Ramos (cell line): ENCODE results near the gene NPAS3.

Source experiments
- in situ Hi-C: fragments of 300-500 bp; cut with MboI; formaldehyde crosslinking; loops from one replicate; pipeline ENCODE4 v1.14.3; 2022; ENCODE audit warnings: low sequenced_read_pairs; ENCODE audit not compliant: unreplicated experiment

The NPAS3 gene

GRCh38 chr14:33642691-33643244 lies 704.1 kb downstream of the NPAS3 start:
- in situ Hi-C loops = no loop called here

- in situ Hi-C loops = no loop called here
These were observed 704.9 kb downstream of the NPAS3 start for GRCh38 chr14:33643426-33644181.

GRCh38 chr14:33646692-33647260 lies 708.1 kb downstream of the NPAS3 start:
- in situ Hi-C loops = no loop called here

GRCh38 chr14:33647385-33647786 lies 708.7 kb downstream of the NPAS3 start:
- in situ Hi-C loops = no loop called here

GRCh38 chr14:33650430-33650829 lies 711.8 kb downstream of the NPAS3 start:
- in situ Hi-C loops = no loop called here

- in situ Hi-C loops = no loop called here
These were observed 714.1 kb downstream of the NPAS3 start for GRCh38 chr14:33652566-33653307.

- in situ Hi-C loops = no loop called here
These were observed 714.6 kb downstream of the NPAS3 start for GRCh38 chr14:33653308-33653695.

GRCh38 chr14:33655421-33655820 lies 716.7 kb downstream of the NPAS3 start:
- in situ Hi-C loops = no loop called here

- in situ Hi-C loops = no loop called here
These were observed 718.8 kb downstream of the NPAS3 start for GRCh38 chr14:33657476-33657875.

GRCh38 chr14:33660248-33660647 lies 721.6 kb downstream of the NPAS3 start:
- in situ Hi-C loops = no loop called here

- in situ Hi-C loops = no loop called here
These were observed 722.4 kb downstream of the NPAS3 start for GRCh38 chr14:33661101-33661500.

GRCh38 chr14:33668066-33668465 lies 729.4 kb downstream of the NPAS3 start:
- in situ Hi-C loops = no loop called here

- in situ Hi-C loops = no loop called here
These were observed 730.4 kb downstream of the NPAS3 start for GRCh38 chr14:33669111-33669510.

- in situ Hi-C loops = no loop called here
These were observed 731.6 kb downstream of the NPAS3 start for GRCh38 chr14:33670235-33670634.

- in situ Hi-C loops = no loop called here
These were observed 732.9 kb downstream of the NPAS3 start for GRCh38 chr14:33671556-33671955.

GRCh38 chr14:33674927-33675326 lies 736.2 kb downstream of the NPAS3 start:
- in situ Hi-C loops = no loop called here

GRCh38 chr14:33675415-33676130 lies 736.9 kb downstream of the NPAS3 start:
- in situ Hi-C loops = no loop called here

- in situ Hi-C loops = no loop called here
These were observed 737.5 kb downstream of the NPAS3 start for GRCh38 chr14:33676135-33676566.

GRCh38 chr14:33676891-33677290 lies 738.2 kb downstream of the NPAS3 start:
- in situ Hi-C loops = no loop called here

GRCh38 chr14:33678005-33678404 lies 739.3 kb downstream of the NPAS3 start:
- in situ Hi-C loops = no loop called here
